Epithelial cell of esophagus (primary cell): ENCODE results near the gene PCDHB5.
A peak's percentile ranks its signal among the peaks of the same experiment; 100 is the strongest.
"Not testable (repeated sequence)": the region's sequence is repeated elsewhere in the genome, so short reads cannot be mapped to it uniquely, and the experiment has no call there.

Source experiments
- DNase-seq: peaks from one replicate; pipeline ENCODE4 v3.0.0; 2010; ENCODE audit warnings: low read depth
- H3K4me3 ChIP-seq: 2 replicates; pipeline ENCODE4 v1.5.1; 2011; ENCODE audit warnings: mild to moderate bottlenecking, low read length, control low read depth
- TF ChIP-seq, protein P1 (sequence below): IDR thresholded peaks from 2 replicates; pipeline ENCODE4 v1.5.1; 2011; ENCODE audit warnings: low read depth, mild to moderate bottlenecking, low read length, control low read depth, inconsistent platforms; ENCODE audit not compliant: insufficient read depth; ENCODE audit errors: missing control alignments

Gene PCDHB5

DNA sequence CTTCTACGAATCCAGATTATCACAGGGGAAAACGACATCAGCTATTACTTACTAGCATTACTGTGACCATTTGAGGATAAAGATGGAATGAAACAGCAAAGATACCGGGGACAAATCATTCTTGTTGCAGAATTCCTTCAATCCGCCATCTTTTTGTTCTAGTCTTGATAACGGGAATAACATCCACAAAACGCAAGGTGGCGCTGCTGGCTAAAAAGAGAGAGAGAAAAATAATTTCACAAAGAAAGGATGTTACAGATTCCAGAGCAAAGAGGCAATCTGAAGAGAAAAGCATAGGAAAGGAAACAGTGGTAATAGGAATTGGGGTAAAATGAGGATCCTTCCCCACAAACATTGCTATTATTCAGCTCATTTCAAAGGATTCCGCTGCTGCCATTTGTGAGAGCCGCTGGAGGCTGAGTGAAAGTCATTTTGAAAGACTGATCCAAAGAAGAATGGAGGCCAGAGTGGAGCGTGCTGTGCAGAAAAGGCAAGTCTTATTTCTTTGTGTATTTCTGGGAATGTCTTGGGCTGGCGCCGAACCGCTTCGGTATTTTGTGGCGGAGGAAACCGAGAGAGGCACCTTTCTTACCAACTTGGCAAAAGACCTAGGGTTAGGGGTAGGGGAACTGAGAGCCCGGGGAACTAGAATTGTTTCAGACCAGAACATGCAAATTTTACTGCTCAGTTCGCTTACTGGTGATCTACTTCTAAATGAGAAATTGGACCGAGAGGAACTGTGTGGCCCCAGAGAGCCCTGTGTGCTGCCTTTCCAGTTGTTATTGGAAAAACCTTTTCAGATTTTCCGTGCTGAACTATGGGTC is 37.6 kb downstream of the PCDHB5 start, which contains the start of gene PCDHB7:
Gene PCDHB7 (plus strand): TSS at position 264 of the 824 bp plus-strand sequence. CDS start 192 bp downstream, at position 456.
- TF ChIP-seq, protein P1, sequence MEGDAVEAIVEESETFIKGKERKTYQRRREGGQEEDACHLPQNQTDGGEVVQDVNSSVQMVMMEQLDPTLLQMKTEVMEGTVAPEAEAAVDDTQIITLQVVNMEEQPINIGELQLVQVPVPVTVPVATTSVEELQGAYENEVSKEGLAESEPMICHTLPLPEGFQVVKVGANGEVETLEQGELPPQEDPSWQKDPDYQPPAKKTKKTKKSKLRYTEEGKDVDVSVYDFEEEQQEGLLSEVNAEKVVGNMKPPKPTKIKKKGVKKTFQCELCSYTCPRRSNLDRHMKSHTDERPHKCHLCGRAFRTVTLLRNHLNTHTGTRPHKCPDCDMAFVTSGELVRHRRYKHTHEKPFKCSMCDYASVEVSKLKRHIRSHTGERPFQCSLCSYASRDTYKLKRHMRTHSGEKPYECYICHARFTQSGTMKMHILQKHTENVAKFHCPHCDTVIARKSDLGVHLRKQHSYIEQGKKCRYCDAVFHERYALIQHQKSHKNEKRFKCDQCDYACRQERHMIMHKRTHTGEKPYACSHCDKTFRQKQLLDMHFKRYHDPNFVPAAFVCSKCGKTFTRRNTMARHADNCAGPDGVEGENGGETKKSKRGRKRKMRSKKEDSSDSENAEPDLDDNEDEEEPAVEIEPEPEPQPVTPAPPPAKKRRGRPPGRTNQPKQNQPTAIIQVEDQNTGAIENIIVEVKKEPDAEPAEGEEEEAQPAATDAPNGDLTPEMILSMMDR = peak; percentile 33
- no peak within 1 kb of the TSS for H3K4me3 ChIP-seq
- peak; percentile 11 for DNase-seq

DNA sequence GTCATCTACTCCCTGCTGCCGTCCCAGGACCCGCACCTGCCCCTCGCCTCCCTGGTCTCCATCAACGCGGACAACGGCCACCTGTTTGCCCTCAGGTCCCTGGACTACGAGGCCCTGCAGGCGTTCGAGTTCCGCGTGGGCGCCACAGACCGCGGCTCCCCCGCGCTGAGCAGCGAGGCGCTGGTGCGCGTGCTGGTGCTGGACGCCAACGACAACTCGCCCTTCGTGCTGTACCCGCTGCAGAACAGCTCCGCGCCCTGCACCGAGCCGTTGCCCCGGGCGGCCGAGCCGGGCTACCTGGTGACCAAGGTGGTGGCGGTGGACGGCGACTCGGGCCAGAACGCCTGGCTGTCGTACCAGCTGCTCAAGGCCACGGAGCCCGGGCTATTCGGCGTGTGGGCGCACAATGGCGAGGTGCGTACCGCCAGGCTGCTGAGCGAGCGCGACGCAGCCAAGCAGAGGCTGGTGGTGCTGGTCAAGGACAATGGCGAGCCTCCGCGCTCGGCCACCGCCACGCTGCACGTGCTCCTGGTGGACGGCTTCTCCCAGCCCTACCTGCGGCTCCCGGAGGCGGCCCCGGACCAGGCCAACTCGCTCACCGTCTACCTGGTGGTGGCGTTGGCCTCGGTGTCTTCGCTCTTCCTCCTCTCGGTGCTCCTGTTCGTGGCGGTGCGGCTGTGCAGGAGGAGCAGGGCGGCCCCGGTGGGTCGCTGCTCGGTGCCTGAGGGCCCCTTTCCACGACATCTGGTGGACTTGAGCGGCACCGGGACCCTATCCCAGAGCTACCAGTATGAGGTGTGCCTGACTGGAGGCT is 39.5 kb downstream of the PCDHB5 start:
- H3K4me3 ChIP-seq, DNase-seq: not testable (repeated sequence)

DNA sequence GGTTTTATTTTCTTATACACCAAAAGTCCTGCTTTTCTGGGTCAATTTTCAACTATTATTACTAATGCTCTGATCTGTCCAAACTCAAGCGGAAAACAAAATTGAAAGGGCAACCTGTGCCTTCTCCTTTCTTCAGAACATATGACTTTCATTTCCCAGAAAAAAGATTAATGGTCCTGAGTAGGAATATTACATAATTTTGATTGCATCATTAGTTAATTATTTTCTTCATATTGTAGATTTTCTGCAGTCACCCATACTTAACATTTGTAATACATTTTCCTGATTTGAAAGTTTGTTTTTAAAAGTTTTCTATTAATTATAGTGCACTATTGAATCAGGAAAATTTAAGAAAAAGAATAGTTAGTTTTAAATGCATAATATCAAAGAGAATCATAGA is 40.9 kb downstream of the PCDHB5 start:
- DNase-seq = no peak
- H3K4me3 ChIP-seq = no peak overlapping the region
- TF ChIP-seq, protein P1 = no peak

DNA sequence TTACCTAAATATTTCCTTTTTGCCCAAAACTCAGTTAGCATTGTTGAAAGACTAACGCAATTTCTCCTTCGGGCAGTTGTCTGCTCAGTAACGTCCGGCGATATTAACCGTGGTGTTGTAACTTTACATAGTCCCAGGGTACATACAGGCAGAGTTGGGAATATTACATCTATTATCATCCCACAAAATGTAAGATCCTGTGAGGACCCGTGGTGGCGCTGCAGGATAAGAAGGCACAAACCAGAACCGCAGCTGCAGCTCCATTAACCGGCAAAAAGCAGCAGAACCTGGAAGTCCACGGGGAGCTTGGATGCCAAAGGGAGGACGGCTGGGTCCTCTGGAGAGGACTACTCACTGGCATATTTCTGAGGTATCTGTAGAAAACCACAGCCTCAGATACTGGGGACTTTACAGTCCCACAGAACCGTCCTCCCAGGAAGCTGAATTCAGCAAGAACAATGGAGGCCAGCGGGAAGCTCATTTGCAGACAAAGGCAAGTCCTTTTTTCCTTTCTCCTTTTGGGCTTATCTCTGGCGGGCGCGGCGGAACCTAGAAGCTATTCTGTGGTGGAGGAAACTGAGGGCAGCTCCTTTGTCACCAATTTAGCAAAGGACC is 42.7 kb downstream of the PCDHB5 start, which contains the start of gene PCDHB8:
Gene PCDHB8 (plus strand): TSS at position 214 of the 615 bp plus-strand sequence. CDS start 245 bp downstream, at position 459.
- not testable (repeated sequence) for DNase-seq, H3K4me3 ChIP-seq

DNA sequence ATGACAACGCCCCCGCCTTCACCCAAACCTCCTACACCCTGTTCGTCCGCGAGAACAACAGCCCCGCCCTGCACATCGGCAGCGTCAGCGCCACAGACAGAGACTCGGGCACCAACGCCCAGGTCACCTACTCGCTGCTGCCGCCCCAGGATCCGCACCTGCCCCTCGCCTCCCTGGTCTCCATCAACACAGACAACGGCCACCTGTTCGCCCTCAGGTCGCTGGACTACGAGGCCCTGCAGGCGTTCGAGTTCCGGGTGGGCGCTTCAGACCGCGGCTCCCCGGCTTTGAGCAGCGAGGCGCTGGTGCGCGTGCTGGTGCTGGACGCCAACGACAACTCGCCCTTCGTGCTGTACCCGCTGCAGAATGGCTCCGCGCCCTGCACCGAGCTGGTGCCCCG is 44.4 kb downstream of the PCDHB5 start:
- not testable (repeated sequence) for DNase-seq, H3K4me3 ChIP-seq

DNA sequence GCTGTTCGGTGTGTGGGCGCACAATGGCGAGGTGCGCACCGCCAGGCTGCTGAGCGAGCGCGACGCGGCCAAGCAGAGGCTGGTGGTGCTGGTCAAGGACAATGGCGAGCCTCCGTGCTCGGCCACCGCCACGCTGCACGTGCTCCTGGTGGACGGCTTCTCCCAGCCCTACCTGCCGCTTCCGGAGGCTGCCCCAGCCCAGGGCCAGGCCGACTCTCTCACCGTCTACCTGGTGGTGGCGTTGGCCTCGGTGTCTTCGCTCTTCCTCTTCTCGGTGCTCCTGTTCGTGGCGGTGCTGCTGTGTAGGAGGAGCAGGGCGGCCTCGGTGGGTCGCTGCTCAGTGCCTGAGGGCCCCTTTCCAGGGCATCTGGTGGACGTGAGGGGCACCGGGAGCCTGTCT is 44.9 kb downstream of the PCDHB5 start:
- DNase-seq, H3K4me3 ChIP-seq: not testable (repeated sequence)

DNA sequence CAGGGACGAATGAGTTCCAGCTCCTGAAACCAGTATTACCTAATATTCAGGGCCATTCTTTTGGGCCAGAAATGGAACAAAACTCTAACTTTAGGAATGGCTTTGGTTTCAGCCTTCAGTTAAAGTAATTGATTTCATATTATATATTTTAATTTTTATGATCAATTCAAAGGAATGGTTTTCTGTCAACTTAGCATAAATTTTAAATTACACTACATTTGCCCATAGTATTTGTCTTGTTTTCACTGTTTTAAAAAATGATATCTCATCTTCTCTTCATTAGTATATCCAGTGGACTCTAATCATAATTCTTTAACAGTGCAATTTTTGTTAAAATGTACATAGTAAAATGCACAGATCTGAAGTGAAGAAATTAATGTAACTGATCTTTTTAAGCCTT is 45.3 kb downstream of the PCDHB5 start:
- TF ChIP-seq, protein P1 = no peak
- no peak overlapping the region for H3K4me3 ChIP-seq
- no peak for DNase-seq

DNA sequence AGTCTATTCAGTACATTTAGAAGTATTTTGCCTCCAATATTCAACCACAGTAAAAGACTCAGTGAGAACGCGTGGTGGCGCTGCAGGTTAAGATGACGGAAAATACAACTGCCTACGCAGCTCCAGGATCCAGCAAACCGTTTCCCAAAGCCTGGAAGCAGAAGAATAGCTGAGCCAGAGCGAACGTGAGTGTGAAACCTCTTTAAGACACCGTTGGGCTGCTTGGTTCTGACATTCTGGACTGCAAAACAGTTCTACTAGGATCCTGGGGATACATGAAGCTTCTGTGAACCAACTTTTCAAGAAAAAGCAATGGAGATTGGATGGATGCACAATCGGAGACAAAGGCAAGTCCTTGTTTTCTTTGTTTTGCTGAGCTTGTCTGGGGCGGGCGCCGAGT is 47.2 kb downstream of the PCDHB5 start, which contains the start of gene PCDHB16:
Gene PCDHB16 (plus strand): TSS at position 140 of the 400 bp plus-strand sequence. CDS start 173 bp downstream, at position 313.
- TF ChIP-seq, protein P1 = no peak
- DNase-seq = no peak
- no peak within 1 kb of the TSS for H3K4me3 ChIP-seq

DNA sequence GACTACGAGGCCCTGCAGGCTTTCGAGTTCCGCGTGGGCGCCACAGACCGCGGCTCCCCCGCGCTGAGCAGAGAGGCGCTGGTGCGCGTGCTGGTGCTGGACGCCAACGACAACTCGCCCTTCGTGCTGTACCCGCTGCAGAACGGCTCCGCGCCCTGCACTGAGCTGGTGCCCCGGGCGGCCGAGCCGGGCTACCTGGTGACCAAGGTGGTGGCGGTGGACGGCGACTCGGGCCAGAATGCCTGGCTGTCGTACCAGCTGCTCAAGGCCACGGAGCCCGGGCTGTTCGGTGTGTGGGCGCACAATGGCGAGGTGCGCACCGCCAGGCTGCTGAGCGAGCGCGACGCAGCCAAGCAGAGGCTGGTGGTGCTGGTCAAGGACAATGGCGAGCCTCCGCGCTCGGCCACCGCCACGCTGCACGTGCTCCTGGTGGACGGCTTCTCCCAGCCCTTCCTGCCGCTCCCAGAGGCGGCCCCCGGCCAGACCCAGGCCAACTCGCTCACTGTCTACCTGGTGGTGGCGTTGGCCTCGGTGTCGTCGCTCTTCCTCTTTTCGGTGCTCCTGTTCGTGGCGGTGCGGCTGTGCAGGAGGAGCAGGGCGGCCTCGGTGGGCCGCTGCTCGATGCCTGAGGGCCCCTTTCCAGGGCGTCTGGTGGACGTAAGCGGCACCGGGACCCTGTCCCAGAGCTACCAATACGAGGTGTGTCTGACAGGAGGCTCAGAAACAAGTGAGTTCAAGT is 49.3 kb downstream of the PCDHB5 start:
- DNase-seq, H3K4me3 ChIP-seq: not testable (repeated sequence)
